Uterus (tissue), 4 donors: Measurements from ENCODE around the gene CLPSL2. TPM values are rescaled to one million over a fixed set of nuclear protein-coding genes. Genes with fewer than 3 reads are reported as not detected.

Experiments
- DNase-seq, 2 donors: peaks; one replicate each; pipeline ENCODE4 v3.0.0-alpha.2; 2019 to 2020
- H3K27ac ChIP-seq, 2 donors: fragments of 200-600 bp; sonication (generic); 1 replicate in 1 of 2; 2 replicates in 1 of 2; pipeline ENCODE4 v1.5.1; 2016 to 2018
- H3K27me3 ChIP-seq, 2 donors: fragments of 200-600 bp; sonication (generic); one replicate each; pipeline ENCODE4 v1.5.1; 2018 to 2019; ENCODE audit warnings: control low read depth in 1 of 2
- H3K36me3 ChIP-seq, 2 donors: fragments of 200-600 bp; sonication (generic); one replicate each; pipeline ENCODE4 v1.5.1; 2019; ENCODE audit warnings: control low read depth in 1 of 2
- H3K4me1 ChIP-seq, 2 donors: fragments of 200-600 bp; sonication (generic); one replicate each; pipeline ENCODE4 v1.5.1; 2018 to 2019; ENCODE audit warnings: control low read depth in 1 of 2
- H3K4me3 ChIP-seq, 2 donors: fragments of 200-600 bp; sonication (generic); 1 replicate in 1 of 2; 2 replicates in 1 of 2; pipeline ENCODE4 v1.5.1; 2018 to 2019; ENCODE audit warnings: mild to moderate bottlenecking in 1 of 2
- H3K9me3 ChIP-seq, 2 donors: fragments of 200-600 bp; sonication (generic); one replicate each; pipeline ENCODE4 v1.5.1; 2019; ENCODE audit warnings: control low read depth in 1 of 2
- CTCF ChIP-seq, 4 experiments: fragments of 200-600 bp in 2 of 4; fragments of 450-650 bp in 2 of 4; sonication (generic) in 2 of 4; IDR thresholded peaks; one replicate each; pipeline ENCODE4 v1.5.1; 2016 to 2019; ENCODE audit warnings: antibody characterized with exemption in 4 of 4, mild to moderate bottlenecking in 2 of 4, moderate library complexity in 1 of 4
- POLR2A ChIP-seq, 2 donors: fragments of 450-650 bp; IDR thresholded peaks; one replicate each; pipeline ENCODE4 v1.6.1; 2016; ENCODE audit warnings: antibody characterized with exemption in 2 of 2, mild to moderate bottlenecking in 1 of 2, moderate library complexity in 1 of 2
- intact Hi-C: fragments of 100-400 bp; cut with DNase I; formaldehyde crosslinking; loops from one replicate; pipeline ENCODE4 v1.15.1; 2023; ENCODE audit warnings: low total_unique reads
- total RNA-seq, 4 donors: library from RNA; depleted of rRNA in 3 of 4; stranded (reverse); fragments of >200 nt in 3 of 4; gene quantifications; one replicate each; pipeline versions ENCODE4 v1.1.0 to v1.2.4, GENCODE V29; 2014 to 2023
- donor health status: DM: yes; HTN: yes; CAD: no.

The CLPSL2 gene
- total RNA-seq, 4 donors from 2014 or later, result not detected

- Histone ChIP-seq H3K4me1 (no peaks in the 10 kb centered on the region), H3K27me3 (no peaks in the 10 kb centered on the region), H3K9me3 (no peaks in the 10 kb centered on the region), H3K4me3 (no peak overlapping the region), H3K36me3 (no peaks in the 10 kb centered on the region), H3K27ac (no peak overlapping the region)
- intact Hi-C loops, result no loop called here
- no peak for DNase-seq
- TF ChIP-seq CTCF (IDR thresholded peaks at IDR 0.05), result no peak
- no peak for TF ChIP-seq POLR2A (IDR thresholded peaks at IDR 0.05)
Measured at GRCh38 chr6:35750557-35750956, 25.8 kb upstream of the CLPSL2 start.

- intact Hi-C loops, result no loop called here
- Histone ChIP-seq H3K36me3 (no peaks in the 10 kb centered on the region), H3K27ac (no peak overlapping the region), H3K4me1 (no peaks in the 10 kb centered on the region), H3K4me3 (no peak overlapping the region), H3K9me3 (no peaks in the 10 kb centered on the region), H3K27me3 (no peaks in the 10 kb centered on the region)
- no peak for TF ChIP-seq CTCF (IDR thresholded peaks at IDR 0.05)
- TF ChIP-seq POLR2A (IDR thresholded peaks at IDR 0.05), result no peak
- no peak for DNase-seq
Measured at GRCh38 chr6:35751594-35751993, 24.8 kb upstream of the CLPSL2 start.

- H3K27ac ChIP-seq, result no peak overlapping the region
- TF ChIP-seq CTCF (IDR thresholded peaks at IDR 0.05) (no peak), POLR2A (IDR thresholded peaks at IDR 0.05) (no peak)
- H3K27me3 ChIP-seq, result no peaks in the 10 kb centered on the region
- no peaks in the 10 kb centered on the region for H3K36me3 ChIP-seq
- H3K4me1 ChIP-seq, result no peaks in the 10 kb centered on the region
- H3K4me3 ChIP-seq, result no peak overlapping the region
- no peak for DNase-seq
- no peaks in the 10 kb centered on the region for H3K9me3 ChIP-seq
- intact Hi-C loops, result no loop called here
Measured at GRCh38 chr6:35752330-35752729, 24.1 kb upstream of the CLPSL2 start.

GRCh38 chr6:35754452-35755277, 21.7 kb upstream of the CLPSL2 start:
- Histone ChIP-seq H3K27me3 (no peaks in the 10 kb centered on the region), H3K4me3 (no peak overlapping the region), H3K9me3 (no peaks in the 10 kb centered on the region), H3K27ac (no peak overlapping the region), H3K36me3 (no peaks in the 10 kb centered on the region), H3K4me1 (no peaks in the 10 kb centered on the region)
- intact Hi-C loops, result no loop called here
- TF ChIP-seq POLR2A (IDR thresholded peaks at IDR 0.05) (no peak), CTCF (IDR thresholded peaks at IDR 0.05) (no peak)
- no peak for DNase-seq

- no peaks in the 10 kb centered on the region for H3K27me3 ChIP-seq
- no peaks in the 10 kb centered on the region for H3K4me1 ChIP-seq
- H3K27ac ChIP-seq, result no peak overlapping the region
- TF ChIP-seq POLR2A (IDR thresholded peaks at IDR 0.05) (no peak), CTCF (IDR thresholded peaks at IDR 0.05) (no peak)
- H3K4me3 ChIP-seq, result no peak overlapping the region
- no peaks in the 10 kb centered on the region for H3K36me3 ChIP-seq
- H3K9me3 ChIP-seq, result no peaks in the 10 kb centered on the region
- intact Hi-C loops, result no loop called here
- no peak for DNase-seq
Measured at GRCh38 chr6:35755278-35755924, 21.0 kb upstream of the CLPSL2 start.
